Esophagus mucosa (tissue), 1 donor: ENCODE results near the gene PNMT. TPM values are rescaled to one million over a fixed set of nuclear protein-coding genes. Genes with fewer than 3 reads are reported as not detected.

Experiments used
- ATAC-seq: fragments of 200-7000 bp; cut with Tn5 transposase; one replicate; pipeline ENCODE4 v1.9.1; 2020
- total RNA-seq: library from RNA; stranded (reverse); gene quantifications from one replicate; pipeline ENCODE4 v1.2.4, GENCODE V29; 2023
- donor health status: DM: yes; HTN: yes; CAD: no.

PNMT gene, protein sequence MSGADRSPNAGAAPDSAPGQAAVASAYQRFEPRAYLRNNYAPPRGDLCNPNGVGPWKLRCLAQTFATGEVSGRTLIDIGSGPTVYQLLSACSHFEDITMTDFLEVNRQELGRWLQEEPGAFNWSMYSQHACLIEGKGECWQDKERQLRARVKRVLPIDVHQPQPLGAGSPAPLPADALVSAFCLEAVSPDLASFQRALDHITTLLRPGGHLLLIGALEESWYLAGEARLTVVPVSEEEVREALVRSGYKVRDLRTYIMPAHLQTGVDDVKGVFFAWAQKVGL
- 1.1 TPM for total RNA-seq

GRCh38 chr17:39667945-39668924 is at the start of gene PNMT:
PNMT (plus strand) TSS chr17:39668453; CDS start chr17:39668476, 23 bp downstream.
- ATAC-seq = peak; percentile 27

GRCh38 chr17:39618956-39619785 is 49.1 kb upstream of the PNMT start:
- ATAC-seq = no peak

DNA sequence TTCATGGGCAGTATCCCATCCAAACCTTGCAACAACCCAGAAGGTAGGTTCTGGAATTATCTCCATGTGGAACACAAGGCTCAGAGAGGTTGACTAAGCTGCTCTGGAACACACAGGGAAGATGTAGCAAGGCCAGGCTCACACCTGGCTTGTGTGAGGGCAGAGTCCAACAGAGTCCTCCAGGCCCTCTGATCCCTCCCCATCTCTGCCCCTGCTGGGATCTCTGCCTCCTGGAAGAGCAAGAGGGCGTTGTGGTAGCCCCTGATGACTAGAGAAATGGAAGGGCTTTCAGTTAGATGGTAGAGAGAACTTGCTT is 48.5 kb upstream of the PNMT start:
- no peak for ATAC-seq

- ATAC-seq = peak; percentile 81
These were observed 46.5 kb upstream of the PNMT start for GRCh38 chr17:39621523-39622379.

GRCh38 chr17:39622380-39623006 is 45.8 kb upstream of the PNMT start:
- peak; percentile 36 for ATAC-seq

- peak; percentile 65 for ATAC-seq
These were observed 44.8 kb upstream of the PNMT start for GRCh38 chr17:39623356-39623950.

- ATAC-seq = no peak
These were observed 43.9 kb upstream of the PNMT start for GRCh38 chr17:39624313-39624712.

- ATAC-seq = peak; percentile 10
These were observed 43.0 kb upstream of the PNMT start for GRCh38 chr17:39625198-39625785.

DNA sequence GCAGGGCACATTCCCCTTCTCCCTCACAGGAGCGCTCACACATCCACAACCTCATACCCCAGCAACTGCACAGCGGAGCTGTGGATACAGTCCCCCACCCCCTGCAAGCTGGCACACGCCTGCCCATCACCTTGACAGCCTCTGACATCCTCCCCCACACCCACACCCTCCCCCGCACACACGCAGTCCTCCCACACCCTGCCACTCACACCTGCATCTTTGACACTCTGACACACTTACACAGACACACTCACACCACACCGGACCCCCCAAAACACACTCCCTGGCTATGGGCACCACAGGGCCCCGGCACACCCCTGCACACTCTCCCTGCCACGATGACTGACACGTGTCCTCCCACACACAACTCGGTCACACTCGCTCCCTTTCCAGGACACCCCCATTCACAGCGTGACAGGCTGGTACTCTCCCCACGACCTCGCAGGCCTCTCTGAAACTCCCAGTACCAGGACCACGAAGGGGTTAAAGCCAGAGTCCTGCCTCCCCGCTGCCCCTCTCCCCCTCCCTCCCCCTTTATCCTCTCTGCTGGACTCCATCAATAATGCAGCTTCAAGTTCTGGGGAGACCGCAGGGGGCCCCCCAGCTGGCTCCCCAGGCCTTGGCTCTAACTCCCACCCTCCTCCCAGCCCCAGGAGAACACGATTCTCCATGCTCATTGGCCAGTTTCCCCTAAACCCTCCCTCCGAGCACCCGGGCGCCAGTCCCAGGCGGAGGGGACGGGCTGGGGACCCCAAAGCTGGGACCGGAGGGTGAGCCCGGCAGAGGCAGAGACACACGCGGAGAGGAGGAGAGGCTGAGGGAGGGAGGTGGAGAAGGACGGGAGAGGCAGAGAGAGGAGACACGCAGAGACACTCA is 41.8 kb upstream of the PNMT start, which contains the start of gene PPP1R1B:
Gene PPP1R1B (plus strand): TSS at position 782 of the 876 bp plus-strand sequence. CDS start 441 bp downstream, outside the sequence.
- no peak for ATAC-seq

- no peak for ATAC-seq
These were observed 41.1 kb upstream of the PNMT start for GRCh38 chr17:39627047-39627711.

- no peak for ATAC-seq
These were observed 40.3 kb upstream of the PNMT start for GRCh38 chr17:39627712-39628516.

DNA sequence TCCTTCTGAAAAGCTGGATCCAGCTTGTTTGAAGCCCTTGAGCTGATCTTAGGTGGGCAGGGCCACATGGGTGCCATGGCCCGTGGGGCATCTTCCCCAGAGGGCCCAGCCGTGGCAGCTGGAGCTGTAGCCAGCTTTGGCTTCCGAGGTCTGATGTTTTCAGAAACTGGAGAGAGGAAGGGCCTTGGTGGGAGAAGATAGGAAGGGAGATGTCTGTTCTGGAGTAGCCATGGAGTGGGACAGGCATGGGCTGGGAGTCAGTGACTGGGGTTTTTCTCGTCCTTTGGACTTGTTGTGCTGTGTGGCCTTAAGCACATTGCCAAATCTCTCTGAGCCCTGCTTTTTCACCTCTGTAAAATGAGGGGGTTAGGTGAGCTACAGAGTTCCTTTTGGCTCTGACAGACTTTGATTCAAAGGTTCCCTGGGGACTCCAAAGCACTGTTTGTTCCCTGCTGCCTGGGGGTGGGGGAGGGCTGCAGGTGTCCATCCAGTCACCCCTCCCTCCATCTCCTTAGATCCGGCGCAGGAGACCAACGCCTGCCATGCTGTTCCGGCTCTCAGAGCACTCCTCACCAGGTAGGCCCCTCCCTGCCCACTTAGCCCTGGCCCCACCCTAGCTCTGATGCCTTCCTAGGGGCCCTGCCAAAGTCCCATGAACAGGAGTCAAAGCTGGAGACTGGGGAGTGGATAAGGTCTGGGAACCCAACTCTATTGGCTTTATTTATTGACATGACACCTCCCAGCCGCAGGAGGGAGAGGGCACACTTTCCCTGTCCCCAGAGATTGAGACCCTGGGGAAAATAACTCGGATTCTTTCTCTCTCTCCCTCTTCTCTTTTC is 39.4 kb upstream of the PNMT start:
- ATAC-seq = no peak

DNA sequence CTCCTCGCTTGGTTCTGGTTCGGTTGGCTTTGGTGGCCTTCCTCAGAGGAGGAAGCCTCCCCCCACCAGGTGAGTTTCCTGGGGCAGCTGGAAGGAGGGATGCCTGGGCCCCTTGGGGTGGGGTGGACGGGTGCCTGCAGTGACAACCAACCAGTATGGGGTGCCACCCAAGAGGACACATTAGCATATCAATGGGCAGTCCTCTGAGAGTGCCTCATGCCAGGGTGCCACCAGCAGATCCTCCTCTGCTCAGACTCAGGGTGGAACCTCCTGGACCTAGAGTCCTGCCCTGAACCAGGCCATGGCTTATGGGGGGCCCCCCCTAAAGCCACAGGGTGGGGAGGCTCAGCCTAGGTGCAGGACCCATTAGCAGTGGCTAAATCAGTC is 38.8 kb upstream of the PNMT start:
- no peak for ATAC-seq

DNA sequence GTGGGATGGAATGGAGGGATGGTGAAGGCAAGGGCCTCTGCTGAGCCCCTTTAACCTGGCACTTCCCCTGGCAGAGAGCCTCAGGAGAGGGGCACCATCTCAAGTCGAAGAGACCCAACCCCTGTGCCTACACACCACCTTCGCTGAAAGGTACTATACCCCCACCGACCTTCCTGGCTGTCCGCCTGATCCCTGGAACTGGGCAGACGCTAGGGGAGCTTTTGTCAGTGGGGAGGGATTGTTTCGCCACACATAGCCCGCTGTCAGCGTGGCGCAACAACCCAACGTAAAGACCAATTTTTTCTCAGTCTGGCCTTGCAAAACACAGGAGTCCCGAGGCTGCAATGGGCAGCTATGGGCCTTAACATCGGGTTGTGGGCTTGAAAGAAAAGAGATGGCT is 38.4 kb upstream of the PNMT start:
- ATAC-seq = no peak

GRCh38 chr17:39631403-39631802 is 36.9 kb upstream of the PNMT start:
- ATAC-seq = no peak

DNA sequence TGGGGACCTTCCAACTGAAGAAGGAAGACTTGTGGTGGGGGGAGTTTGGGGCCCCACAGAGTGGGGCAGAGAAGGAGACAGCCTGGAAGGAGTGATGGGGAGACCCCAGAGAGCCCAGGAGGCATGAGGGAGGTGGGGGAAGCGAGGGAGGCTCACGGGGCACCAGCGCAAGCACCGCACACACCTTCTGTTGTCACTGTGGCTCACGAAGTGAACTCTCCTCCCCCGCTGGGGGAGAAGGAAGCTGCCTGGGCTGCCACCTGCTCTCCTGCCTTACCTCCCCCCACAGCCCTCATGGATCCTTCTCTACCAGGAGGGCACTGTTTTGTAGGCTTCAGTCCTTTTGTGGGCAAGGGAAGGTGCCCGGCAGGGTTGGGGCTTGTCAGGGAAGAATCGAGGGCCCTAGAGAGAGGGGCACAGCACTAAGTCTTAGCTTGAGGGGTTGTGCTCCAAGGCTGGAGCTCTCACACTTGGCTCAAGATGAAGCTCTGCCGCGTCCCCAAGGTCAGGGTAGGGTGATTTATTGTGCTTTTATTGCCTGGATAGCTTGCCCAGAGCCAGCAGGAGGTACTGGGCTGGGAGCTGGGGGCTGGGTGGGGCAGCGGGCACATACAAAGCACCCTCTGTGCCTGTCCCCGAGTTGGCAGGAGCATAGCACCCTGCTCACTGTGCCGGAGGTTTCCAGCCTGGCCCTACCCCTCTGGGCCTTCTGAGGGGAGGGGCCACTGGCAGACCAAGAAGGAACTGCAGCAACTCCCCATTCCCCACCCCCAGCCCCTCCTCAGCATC is 35.9 kb upstream of the PNMT start:
- no peak for ATAC-seq
